GM18907 (cell line): Measurements from ENCODE around the gene SAMD14.

Experiments
- ATAC-seq: cut with Tn5 transposase; IDR thresholded peaks from one replicate; pipeline ENCODE4 v1.9.1; 2021; ENCODE audit warnings: mild to moderate bottlenecking, moderate library complexity; ENCODE audit not compliant: unreplicated experiment

Gene SAMD14

GRCh38 chr17:50148226-50149090 is 18.5 kb upstream of the SAMD14 start:
- ATAC-seq: peak; percentile 44

GRCh38 chr17:50147841-50148225 is 17.9 kb upstream of the SAMD14 start:
- no peak for ATAC-seq

GRCh38 chr17:50146927-50147665 is 17.1 kb upstream of the SAMD14 start:
- ATAC-seq: no peak

- no peak for ATAC-seq
Measured at GRCh38 chr17:50146230-50146926, 16.4 kb upstream of the SAMD14 start.

- ATAC-seq: no peak
Measured at GRCh38 chr17:50145532-50146229, 15.7 kb upstream of the SAMD14 start.

GRCh38 chr17:50144845-50145531 is 15.0 kb upstream of the SAMD14 start:
- no peak for ATAC-seq

- ATAC-seq: no peak
Measured at GRCh38 chr17:50144355-50144754, 14.4 kb upstream of the SAMD14 start.

- ATAC-seq: no peak
Measured at GRCh38 chr17:50143461-50144176, 13.7 kb upstream of the SAMD14 start.

GRCh38 chr17:50141745-50142110 is 11.8 kb upstream of the SAMD14 start:
- no peak for ATAC-seq

- ATAC-seq: no peak
Measured at GRCh38 chr17:50141026-50141744, 11.2 kb upstream of the SAMD14 start.

GRCh38 chr17:50139950-50140885 is 10.3 kb upstream of the SAMD14 start:
- peak; percentile 55 for ATAC-seq

GRCh38 chr17:50139185-50139783 is 9.3 kb upstream of the SAMD14 start:
- no peak for ATAC-seq

GRCh38 chr17:50137042-50137441 is 7.1 kb upstream of the SAMD14 start:
- no peak for ATAC-seq

- ATAC-seq: no peak
Measured at GRCh38 chr17:50136096-50136687, 6.2 kb upstream of the SAMD14 start.

- ATAC-seq: no peak
Measured at GRCh38 chr17:50135316-50136095, 5.5 kb upstream of the SAMD14 start.
